ENCODE measurements around the gene RIMS3.
A peak's percentile ranks its signal among the peaks of the same experiment; 100 is the strongest.

RIMS3 gene

DNA sequence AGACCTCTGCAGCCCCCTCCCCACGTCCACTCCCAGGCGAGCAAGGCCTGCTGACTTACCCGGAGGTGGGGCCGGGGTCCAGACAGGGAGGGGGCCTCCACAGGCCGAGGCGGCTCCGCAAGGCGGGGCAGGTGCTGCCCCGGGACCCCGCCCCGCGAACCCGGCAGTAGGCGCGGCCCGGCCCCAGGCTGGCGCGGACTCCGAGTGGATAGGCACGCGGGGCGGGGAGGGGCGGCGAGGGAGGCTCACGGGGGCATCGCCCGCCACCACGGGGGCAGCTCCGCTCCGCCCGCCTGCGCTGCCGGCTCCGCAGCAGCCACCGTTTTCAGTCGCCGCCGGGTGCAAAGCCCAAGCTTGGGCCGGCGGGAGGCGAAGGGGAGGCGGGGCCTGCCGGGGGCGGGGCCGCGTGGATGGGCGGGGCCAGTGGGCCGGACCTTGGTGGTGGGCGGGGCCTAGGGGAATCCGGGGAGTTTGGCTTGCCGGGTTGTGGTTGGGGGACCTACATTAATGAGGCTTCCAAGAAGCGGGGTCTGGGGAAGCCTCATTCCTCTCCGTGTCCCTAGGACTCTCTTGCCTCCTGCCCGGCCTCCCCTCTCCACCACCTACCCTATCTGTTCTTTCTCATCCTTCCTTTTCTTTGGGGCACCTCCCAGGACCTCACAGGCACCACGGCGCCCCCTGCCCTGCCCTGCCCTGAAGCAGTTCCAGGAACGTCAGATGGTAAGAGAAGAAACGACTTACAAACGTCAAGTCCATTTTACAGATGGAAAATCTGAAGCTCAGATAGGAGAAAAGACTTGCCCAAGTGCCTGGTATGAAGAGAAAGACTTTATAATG, at the start of gene RIMS3:
Gene RIMS3, minus strand, starts transcription at position 348 of the 837 bp plus-strand sequence. CDS start 23,757 bp downstream, outside the sequence.
- TF ChIP-seq, protein P1, sequence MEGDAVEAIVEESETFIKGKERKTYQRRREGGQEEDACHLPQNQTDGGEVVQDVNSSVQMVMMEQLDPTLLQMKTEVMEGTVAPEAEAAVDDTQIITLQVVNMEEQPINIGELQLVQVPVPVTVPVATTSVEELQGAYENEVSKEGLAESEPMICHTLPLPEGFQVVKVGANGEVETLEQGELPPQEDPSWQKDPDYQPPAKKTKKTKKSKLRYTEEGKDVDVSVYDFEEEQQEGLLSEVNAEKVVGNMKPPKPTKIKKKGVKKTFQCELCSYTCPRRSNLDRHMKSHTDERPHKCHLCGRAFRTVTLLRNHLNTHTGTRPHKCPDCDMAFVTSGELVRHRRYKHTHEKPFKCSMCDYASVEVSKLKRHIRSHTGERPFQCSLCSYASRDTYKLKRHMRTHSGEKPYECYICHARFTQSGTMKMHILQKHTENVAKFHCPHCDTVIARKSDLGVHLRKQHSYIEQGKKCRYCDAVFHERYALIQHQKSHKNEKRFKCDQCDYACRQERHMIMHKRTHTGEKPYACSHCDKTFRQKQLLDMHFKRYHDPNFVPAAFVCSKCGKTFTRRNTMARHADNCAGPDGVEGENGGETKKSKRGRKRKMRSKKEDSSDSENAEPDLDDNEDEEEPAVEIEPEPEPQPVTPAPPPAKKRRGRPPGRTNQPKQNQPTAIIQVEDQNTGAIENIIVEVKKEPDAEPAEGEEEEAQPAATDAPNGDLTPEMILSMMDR (conservative IDR thresholded peaks at IDR 0.05; ENCODE audit: low read depth, low read length), result peak; percentile 28
- H3K4me3 ChIP-seq (ENCODE audit: low read length), result peak within 1 kb of the TSS; percentile 50
- DNase-seq (ENCODE audit: low read depth), result no peak

DNA sequence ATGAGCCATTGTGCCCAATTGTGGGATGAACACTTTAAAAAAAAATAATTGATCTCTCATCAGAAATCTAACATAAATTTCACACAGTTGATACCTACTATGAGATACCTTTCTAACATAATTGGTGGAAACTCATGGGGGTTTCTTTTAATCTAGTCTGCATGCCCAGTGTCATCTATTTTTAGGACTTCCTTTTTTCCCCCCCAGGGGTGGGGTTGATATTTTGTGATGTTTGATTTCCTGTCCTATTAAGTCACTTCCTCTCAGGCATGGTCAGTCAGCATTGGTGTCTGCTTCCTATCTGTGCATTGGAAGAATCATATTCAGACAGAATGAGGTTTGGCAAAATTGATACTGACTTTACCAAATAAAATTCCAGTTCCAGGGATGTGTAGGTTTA, 47.5 kb upstream of the RIMS3 start:
- DNase-seq (ENCODE audit: low read depth), result no peak

DNA sequence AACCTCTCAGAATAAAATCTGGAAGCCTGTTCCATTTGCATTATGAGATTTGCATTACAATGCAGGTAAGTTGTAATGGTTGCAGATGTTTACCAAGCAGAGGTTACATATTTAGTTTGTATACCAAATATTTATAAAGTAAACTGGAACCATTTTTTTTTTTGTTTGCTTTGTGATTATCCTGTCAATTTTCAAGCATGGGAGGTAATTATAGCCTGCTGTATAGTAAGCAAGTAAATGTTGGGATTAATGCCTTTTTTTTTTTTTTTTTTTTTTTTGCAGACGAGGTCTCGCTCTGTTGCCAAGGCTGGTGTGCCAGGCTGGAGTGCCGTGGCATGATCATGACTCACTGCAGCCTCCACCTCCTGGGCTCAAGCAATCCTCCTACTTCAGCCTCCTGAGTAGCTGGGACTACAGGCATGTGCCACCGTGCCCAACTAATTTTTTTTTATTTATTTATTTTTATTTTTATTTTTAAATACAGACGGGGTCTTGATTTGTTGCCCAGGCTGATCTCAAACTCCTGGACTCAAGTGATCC, 47.0 kb upstream of the RIMS3 start:
- TF ChIP-seq, protein P1 (conservative IDR thresholded peaks at IDR 0.05; ENCODE audit: low read depth, low read length), result no peak
- no peak overlapping the region for H3K4me3 ChIP-seq (ENCODE audit: low read length)
- no peak for DNase-seq (ENCODE audit: low read depth)

More for the DNA sequence above, 47.5 kb upstream of the RIMS3 start:
- TF ChIP-seq, protein P1 (conservative IDR thresholded peaks at IDR 0.05; ENCODE audit: low read depth, low read length), result no peak
- no peak overlapping the region for H3K4me3 ChIP-seq (ENCODE audit: low read length)

DNA sequence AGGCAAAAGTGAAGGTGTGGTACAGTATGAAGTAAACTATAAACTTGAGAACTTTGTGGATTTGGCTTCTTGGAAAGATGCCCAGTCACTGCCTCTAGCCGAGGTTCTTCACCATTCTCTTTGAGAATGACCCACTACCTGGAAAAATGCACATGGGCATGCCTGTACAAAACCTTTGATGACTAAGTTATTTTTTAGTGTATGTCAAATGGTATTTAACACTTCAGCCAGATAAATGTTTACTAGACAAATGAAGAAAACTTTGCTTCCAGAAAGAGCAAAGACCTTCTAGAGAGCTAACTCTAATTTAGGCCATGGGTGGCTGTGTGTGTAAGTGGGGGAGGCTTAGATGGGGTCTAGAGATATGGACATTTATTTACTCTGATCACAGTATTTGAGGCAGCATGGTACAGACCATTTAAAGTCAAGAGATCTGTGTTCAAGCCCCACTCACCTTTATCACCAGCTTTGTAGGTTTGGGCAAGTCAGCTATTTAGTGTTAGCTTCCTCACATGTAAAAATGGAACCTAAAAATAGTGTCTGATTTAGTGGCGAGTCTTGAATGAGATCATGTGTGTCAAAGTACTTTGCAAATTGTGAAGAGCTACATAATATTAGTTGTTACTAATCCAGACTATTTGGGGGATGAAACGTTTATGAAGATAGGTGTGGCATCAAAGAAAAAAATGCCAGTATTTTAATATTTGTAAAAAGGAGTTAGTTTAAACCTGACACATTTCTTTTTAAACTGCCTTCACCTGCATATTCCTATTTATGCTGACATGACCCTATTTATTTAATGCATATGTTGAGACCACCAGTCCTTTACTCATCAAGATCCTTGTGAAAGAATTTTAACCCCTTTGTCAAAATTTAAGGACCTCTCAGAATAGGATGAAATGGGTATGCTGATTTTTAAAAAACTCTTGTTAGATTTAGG, 46.3 kb upstream of the RIMS3 start:
- no peak for DNase-seq (ENCODE audit: low read depth)
- TF ChIP-seq, protein P1 (conservative IDR thresholded peaks at IDR 0.05; ENCODE audit: low read depth, low read length), result no peak
- H3K4me3 ChIP-seq (ENCODE audit: low read length), result peak overlapping the region; percentile 86

DNA sequence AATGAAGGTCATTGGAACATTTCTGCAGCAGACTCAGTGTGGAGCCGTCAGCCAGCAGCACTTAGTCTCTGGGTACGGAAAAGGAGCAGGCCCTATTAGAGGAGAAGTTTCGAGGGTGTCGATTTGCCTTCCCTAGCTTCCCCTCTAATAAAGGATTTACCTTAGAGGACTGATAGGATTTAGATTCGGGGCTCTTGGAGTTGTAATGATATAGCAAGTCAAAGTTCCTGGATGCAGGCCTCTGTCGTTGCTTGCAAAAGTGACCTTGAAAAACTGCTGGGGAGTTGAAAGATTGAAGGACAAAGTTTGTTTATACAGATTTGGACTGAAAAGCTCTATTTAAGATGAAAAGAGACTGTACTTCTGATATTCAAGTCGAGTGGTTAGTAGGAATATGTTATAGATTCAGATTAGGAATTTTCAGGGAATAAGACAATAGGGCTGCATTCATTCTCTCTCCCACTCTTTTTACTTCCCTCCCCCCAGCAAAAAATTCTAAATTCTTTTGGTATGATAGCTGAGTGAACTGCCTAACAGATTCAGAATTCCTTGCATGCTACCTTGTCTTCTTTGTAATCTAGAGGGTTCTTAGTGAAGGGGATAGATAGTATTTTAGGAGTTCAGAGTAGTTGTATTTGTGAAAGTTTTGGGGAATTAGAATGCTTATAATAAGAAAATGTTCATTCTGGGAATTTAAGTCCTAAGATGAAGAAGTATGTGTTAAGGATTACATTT, 45.3 kb upstream of the RIMS3 start:
- H3K4me3 ChIP-seq (ENCODE audit: low read length), result peak overlapping the region; percentile 86
- DNase-seq (ENCODE audit: low read depth), result no peak
- TF ChIP-seq, protein P1 (conservative IDR thresholded peaks at IDR 0.05; ENCODE audit: low read depth, low read length), result no peak

DNA sequence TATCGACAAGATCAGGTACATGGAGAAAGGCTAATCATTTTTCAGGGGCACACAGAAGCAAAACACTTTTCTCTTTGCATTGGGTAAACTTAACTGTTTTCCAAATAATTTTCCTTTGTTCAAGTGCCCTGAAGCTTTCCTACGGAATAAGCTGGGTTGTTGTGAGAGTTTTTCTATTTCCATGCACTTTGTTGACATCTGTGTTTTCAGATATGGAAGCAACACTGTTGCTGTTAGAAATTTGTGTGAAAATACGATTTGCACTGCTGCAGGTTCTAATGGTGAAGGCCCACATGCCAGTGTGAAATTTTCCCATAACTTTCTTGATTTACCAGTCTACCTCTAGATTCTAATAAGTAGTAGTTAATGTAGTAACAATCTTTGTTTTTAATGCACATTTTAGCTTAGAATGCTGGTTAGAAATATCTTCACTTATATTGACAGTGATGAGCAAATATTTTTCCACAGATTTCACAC, 44.4 kb upstream of the RIMS3 start:
- TF ChIP-seq, protein P1 (conservative IDR thresholded peaks at IDR 0.05; ENCODE audit: low read depth, low read length), result no peak
- DNase-seq (ENCODE audit: low read depth), result no peak
- peak overlapping the region; percentile 86 for H3K4me3 ChIP-seq (ENCODE audit: low read length)
